GM19099 (cell line): Measurements from ENCODE around the gene DHX15.

ENCODE experiments used
- POLR2A ChIP-seq: IDR thresholded peaks from 3 replicates; pipeline ENCODE4 v1.6.1; 2011; ENCODE audit warnings: low read depth; ENCODE audit not compliant: insufficient read length; ENCODE audit errors: extremely low read depth

Gene DHX15

DNA sequence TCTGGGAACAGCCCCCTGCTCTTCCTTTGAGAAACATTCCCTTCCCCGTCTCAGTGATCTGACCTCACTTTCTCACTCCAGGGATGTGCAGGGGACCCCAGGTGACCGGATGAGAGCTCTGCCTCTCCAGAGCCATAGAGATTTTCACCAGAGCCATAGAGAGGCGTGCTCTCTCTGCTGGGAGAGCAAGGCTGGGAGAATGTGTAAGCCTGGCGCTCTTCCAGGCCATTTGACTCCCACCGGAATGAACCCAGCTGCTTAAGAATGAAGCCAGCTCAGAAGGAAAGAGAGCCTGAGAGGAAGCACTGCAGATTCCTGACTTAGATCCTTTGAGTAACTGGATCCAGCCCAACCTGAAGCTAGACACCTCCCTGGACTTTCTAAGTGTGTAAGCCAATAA lies 106.4 kb downstream of the DHX15 start:
- TF ChIP-seq POLR2A, result no peak
